ENCODE results near the gene RASSF9. TPM values are rescaled to one million over a fixed set of nuclear protein-coding genes. Genes with fewer than 3 reads are reported as not detected.

RASSF9 gene
- total RNA-seq, 5 donors from 2014 or later (not counting 1 experiment from before 2014, with no cell fraction given): not detected

GRCh38 chr12:85759623-85760022 lies 76.6 kb downstream of the RASSF9 start:
- peaks cover 9 to 12% (median 10%) of the 10 kb centered on the region in 3 donors for H3K9me3 Mint-ChIP-seq
- H3K27ac Mint-ChIP-seq: no peak overlapping the region
- no peak for DNase-seq
- H3K9me3 ChIP-seq: no peaks in the 10 kb centered on the region
- H3K36me3 ChIP-seq (ENCODE audit: control insufficient read depth in 2 of 2, extremely low read depth in 1 of 2, insufficient read depth in 1 of 2, low read length in 1 of 2): no peaks in the 10 kb centered on the region
- H3K27me3 Mint-ChIP-seq: no peaks in the 10 kb centered on the region
- H3K36me3 Mint-ChIP-seq: no peaks in the 10 kb centered on the region
- ChIA-PET CTCF (interaction anchor here in 1 of 2 donors (0.5 to 0.6 kb wide), 2 partner anchors 35 to 112 kb away, joined by 3 to 5 read pairs; no protein-coding TSS in a partner anchor), POLR2A (no interaction called here)
- H3K4me3 ChIP-seq (ENCODE audit: control insufficient read depth in 1 of 2, extremely low read depth in 1 of 2, low read length in 1 of 2): no peak overlapping the region
- H3K4me1 ChIP-seq (ENCODE audit: control insufficient read depth in 1 of 2, extremely low read depth in 1 of 2, insufficient read depth in 2 of 2, low read length in 2 of 2): no peaks in the 10 kb centered on the region
- no peak overlapping the region for H3K4me3 Mint-ChIP-seq
- H3K27me3 ChIP-seq (replicated peaks in 1 of 2; ENCODE audit: control insufficient read depth in 2 of 2, extremely low read depth in 1 of 2, insufficient read depth in 2 of 2, low read length in 1 of 2): no peaks in the 10 kb centered on the region
- H3K27ac ChIP-seq (ENCODE audit: low read length): no peak overlapping the region
- no peak for ATAC-seq (replicated peaks in 1 of 4)
- 81% methylated on average over 3 of the region's 3 CpGs for WGBS (ENCODE audit: insufficient coverage)
- H3K4me1 Mint-ChIP-seq: no peaks in the 10 kb centered on the region

GRCh38 chr12:85759091-85759490 lies 77.1 kb downstream of the RASSF9 start:
- DNase-seq: no peak
- ChIA-PET CTCF (interaction anchor here in 1 of 2 donors (0.6 kb wide), 1 partner anchor 35 kb away, joined by 5 read pairs; no protein-coding TSS in a partner anchor), POLR2A (no interaction called here)
- H3K4me1 Mint-ChIP-seq: no peaks in the 10 kb centered on the region
- peaks cover 12 to 15% (median 13%) of the 10 kb centered on the region in 3 donors for H3K9me3 Mint-ChIP-seq
- no peak overlapping the region for H3K27ac Mint-ChIP-seq
- 77% methylated on average over 2 of the region's 3 CpGs for WGBS (ENCODE audit: insufficient coverage)
- Histone ChIP-seq H3K9me3 (no peaks in the 10 kb centered on the region), H3K36me3 (ENCODE audit: control insufficient read depth in 2 of 2, extremely low read depth in 1 of 2, insufficient read depth in 1 of 2, low read length in 1 of 2) (no peaks in the 10 kb centered on the region), H3K27ac (ENCODE audit: low read length) (no peak overlapping the region), H3K4me1 (ENCODE audit: control insufficient read depth in 1 of 2, extremely low read depth in 1 of 2, insufficient read depth in 2 of 2, low read length in 2 of 2) (no peaks in the 10 kb centered on the region), H3K27me3 (replicated peaks in 1 of 2; ENCODE audit: control insufficient read depth in 2 of 2, extremely low read depth in 1 of 2, insufficient read depth in 2 of 2, low read length in 1 of 2) (no peaks in the 10 kb centered on the region), H3K4me3 (ENCODE audit: control insufficient read depth in 1 of 2, extremely low read depth in 1 of 2, low read length in 1 of 2) (no peak overlapping the region)
- H3K36me3 Mint-ChIP-seq: no peaks in the 10 kb centered on the region
- no peaks in the 10 kb centered on the region for H3K27me3 Mint-ChIP-seq
- H3K4me3 Mint-ChIP-seq: no peak overlapping the region
- ATAC-seq (replicated peaks in 1 of 4): no peak

DNA sequence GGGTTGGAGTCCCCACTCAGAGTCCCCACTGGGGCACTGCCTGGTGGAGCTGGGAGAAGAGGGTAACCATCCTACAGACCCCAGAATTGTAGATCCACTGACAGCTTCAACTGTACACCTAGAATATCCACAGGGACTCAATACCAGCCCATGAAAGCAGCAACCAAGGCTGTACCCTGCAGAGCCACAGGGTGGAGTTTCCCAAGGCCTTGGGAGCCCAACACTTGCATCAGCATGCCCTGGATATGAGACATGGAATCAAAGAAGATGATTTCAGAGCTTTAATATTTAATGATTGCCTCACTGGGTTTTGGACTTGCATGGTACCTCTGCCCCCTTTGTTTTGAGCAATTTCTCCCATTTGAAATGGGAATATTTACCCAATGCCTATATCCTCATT lies 80.4 kb downstream of the RASSF9 start:
- CTCF ChIA-PET: no interaction called here
- Mint-ChIP-seq H3K36me3 (no peaks in the 10 kb centered on the region), H3K4me3 (no peak overlapping the region), H3K27me3 (no peaks in the 10 kb centered on the region), H3K4me1 (no peaks in the 10 kb centered on the region), H3K9me3 (peaks cover 10 to 16% (median 15%) of the 10 kb centered on the region in 3 donors), H3K27ac (no peak overlapping the region)
- ATAC-seq (replicated peaks in 1 of 4): no peak
- H3K9me3 ChIP-seq: no peaks in the 10 kb centered on the region
- no peak for DNase-seq
- no peaks in the 10 kb centered on the region for H3K36me3 ChIP-seq (ENCODE audit: control insufficient read depth in 2 of 2, extremely low read depth in 1 of 2, insufficient read depth in 1 of 2, low read length in 1 of 2)
- POLR2A ChIA-PET: no interaction called here
- H3K4me1 ChIP-seq (ENCODE audit: control insufficient read depth in 1 of 2, extremely low read depth in 1 of 2, insufficient read depth in 2 of 2, low read length in 2 of 2): no peaks in the 10 kb centered on the region
- H3K4me3 ChIP-seq (ENCODE audit: control insufficient read depth in 1 of 2, extremely low read depth in 1 of 2, low read length in 1 of 2): no peak overlapping the region
- no peaks in the 10 kb centered on the region for H3K27me3 ChIP-seq (replicated peaks in 1 of 2; ENCODE audit: control insufficient read depth in 2 of 2, extremely low read depth in 1 of 2, insufficient read depth in 2 of 2, low read length in 1 of 2)
- H3K27ac ChIP-seq (ENCODE audit: low read length): no peak overlapping the region

Other genes with a start within 250 kb of the RASSF9 start
- gene NTS, start 37.9 kb upstream of the RASSF9 start, total RNA-seq: not detected